Esophagus mucosa (tissue), 1 donor: ENCODE measurements around the gene NUP155. TPM values are rescaled to one million over a fixed set of nuclear protein-coding genes. Genes with fewer than 3 reads are reported as not detected.
"Not testable (repeated sequence)": the region's sequence is repeated elsewhere in the genome, so short reads cannot be mapped to it uniquely, and the experiment has no call there.

Experiments used
- ATAC-seq: fragments of 200-7000 bp; cut with Tn5 transposase; one replicate; pipeline ENCODE4 v1.9.1; 2020
- total RNA-seq: library from RNA; stranded (reverse); gene quantifications from one replicate; pipeline ENCODE4 v1.2.4, GENCODE V29; 2023
- donor health status: DM: yes; HTN: yes; CAD: no.

NUP155 gene
- total RNA-seq, 1 donor from 2014 or later, result 21.1 TPM

DNA sequence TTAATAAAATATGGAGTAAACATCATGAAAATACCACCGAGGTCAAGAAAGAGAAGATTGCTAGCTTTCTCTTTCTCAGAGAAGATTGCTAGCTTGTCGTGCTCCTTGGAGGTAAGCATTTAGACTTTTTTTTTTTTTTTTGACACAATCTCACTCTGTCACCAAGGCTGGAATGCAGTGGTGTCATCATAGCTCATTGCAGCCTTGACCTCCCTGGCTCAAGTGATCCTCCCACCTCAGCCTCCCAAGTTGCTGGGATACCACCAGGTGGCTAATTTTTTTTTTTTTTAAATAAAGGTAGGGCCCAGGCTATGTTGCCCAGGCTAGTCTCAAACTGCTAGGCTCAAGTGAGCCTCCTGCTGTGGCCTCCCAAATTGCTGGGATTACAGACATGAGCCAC is 95.4 kb downstream of the NUP155 start:
- ATAC-seq, result no peak

DNA sequence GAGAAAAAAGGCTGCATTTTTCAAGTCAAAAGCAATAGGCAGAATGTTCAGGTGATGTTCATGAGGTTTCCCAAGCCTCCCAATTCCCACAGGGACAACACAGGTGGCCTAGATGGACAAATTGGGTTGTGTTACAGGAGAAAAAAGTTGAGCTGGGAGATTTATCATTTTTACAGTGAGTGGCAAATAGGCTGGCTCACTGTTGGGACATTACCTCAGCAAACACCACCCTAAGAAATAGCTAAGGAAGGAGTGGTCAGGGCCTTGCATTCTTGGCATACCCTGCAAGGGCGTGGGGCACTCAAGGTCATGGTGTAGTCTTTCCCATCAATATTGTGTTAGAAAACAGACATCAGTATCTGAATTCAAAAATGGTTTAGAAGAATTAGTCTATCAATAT is 98.4 kb downstream of the NUP155 start:
- peak; percentile 60 for ATAC-seq

DNA sequence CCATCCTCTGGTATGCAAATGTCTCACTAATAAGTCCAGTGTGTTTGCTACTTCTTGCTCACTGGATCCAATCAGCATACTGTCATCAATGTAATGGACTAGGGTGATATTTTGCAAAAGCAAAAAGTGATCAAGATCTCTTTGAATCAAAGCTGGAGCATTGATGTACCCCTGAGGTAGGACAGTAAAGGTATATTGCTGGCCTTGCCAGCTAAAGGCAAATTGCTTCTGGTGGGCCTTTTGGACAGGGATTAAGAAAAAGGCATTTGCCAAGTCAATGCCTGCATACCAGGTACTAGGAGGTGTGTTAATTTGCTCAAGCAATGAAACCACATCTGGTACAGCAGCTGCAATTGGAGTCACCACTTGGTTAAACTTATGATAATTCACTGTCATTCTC is 102.8 kb downstream of the NUP155 start:
- not testable (repeated sequence) for ATAC-seq

DNA sequence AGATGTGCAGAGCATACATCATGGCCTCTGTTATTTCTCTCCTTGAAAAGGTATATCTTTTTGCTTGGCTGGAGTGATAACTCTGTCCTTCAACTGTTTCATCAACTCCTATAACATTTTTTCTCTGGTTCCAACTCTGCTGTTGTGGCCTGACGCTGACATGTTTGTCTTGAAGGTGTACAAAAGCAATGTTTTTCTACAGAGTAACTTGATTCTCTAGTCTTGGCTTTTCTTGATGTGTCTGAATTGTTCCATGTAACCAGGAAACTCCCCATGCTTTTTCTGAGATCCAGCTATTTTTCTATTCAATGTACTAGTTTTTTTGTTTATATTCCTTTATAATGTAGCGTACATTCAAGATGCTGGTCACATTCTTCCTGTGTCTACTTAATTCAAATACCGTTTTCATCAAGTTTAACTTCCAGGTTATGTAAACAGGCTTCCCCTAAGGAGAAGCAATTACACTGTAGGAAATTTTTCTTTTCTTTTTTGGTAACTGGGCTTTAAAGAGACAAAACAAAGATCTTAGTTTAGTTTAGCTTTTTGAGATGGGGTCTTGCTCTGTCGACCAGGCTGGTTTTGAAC is 115.0 kb downstream of the NUP155 start:
- ATAC-seq, result no peak

DNA sequence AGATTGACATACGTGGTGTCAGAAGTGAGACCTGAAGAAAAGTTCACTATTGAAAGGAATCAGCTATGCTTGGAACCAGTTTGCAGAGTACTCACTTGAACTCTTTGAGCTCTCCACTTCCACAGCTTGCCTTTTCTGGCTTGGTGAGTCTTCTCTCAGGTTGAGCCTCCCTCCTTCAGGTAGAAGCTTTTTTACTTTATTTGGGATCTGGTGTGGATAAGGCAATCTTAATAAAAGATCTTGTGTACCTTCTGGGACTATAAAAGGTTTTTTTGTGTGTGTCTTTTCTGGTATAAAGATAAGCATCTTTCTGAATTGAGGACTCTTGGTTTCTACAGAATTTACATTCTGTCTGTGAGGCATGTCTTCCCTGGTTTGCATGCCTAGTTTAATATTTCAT is 116.3 kb downstream of the NUP155 start:
- ATAC-seq, result no peak

DNA sequence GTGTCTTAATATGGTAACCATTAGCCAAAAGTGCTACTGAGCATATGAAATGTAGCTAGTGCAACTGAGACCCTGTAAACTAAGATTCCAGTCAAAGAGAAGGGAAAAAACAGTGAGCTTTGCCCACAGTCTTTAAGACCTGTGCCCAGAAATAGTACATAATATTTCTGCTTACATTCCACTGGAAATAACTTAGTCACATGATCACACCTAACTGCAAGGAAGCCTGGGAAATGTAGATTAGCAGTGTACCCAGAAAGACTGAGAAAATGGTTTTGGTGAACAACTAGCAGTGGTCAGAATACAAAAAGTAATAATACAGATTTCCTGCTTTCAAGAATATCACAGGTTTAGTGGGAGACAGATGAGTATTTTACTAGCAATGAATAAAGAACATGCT is 119.2 kb downstream of the NUP155 start:
- ATAC-seq, result no peak

DNA sequence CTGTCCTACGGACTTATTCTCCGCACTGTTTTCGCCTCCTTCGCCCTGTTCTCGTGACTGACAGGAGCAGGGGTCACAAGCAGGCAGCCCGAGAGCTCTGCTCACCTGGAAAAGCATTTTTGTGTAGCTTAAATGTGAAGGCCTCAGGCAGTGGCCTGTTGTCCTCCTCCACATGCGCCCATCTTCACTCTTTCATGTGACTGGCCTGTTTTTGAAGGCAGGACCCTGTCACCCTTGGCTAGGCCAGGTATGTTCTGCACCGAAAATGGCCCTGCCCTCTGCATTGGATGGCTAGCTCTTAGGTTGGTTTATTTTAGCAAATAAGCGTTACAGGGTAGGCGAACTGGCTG is 121.1 kb downstream of the NUP155 start:
- ATAC-seq, result no peak

DNA sequence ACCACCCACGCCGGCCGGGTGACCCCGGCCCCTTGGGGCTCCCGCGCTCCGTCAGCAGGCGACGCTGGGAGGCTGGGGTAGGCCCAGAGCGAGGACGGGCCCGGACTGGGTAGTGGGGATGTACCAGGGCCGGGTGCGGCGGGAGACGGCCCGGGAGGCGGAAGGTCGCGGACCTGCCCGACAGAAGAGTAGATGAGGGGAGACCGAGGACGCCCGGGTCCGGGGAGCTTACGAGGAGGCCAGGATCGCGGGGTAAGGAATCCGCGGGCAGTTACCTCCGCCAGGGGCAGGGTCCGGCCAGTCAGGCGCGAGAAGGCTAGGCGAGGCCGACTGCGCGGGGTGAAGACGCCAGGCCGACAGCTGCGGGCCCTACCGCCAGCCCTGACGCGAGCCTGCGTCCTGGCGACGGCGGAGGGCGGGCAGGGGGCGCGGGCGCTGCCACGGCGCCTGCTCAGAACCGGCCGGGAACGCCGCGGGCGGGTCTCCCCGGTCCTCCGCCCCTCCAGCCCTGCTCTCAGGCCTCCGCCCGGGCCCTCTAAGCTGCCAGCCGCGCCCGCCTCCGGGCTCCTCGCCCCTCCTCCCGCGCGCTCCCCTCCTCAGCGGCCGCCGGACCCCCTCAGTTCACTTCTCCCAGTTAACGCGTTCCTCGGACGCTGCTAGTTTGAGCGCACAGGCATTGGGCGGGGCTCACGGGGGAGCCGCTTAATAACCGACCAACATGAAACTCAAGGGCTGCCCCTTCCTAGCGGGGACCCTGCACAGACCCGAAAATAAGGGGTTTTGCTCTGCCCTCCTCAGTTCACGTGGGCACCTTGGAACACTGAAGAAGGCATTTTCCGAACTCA is 121.7 kb downstream of the NUP155 start, which contains the start of gene CPLANE1:
Gene CPLANE1 (minus strand): TSS at position 407 of the 845 bp plus-strand sequence. CDS start 1,678 bp downstream, outside the sequence.
- peak; percentile 88 for ATAC-seq

DNA sequence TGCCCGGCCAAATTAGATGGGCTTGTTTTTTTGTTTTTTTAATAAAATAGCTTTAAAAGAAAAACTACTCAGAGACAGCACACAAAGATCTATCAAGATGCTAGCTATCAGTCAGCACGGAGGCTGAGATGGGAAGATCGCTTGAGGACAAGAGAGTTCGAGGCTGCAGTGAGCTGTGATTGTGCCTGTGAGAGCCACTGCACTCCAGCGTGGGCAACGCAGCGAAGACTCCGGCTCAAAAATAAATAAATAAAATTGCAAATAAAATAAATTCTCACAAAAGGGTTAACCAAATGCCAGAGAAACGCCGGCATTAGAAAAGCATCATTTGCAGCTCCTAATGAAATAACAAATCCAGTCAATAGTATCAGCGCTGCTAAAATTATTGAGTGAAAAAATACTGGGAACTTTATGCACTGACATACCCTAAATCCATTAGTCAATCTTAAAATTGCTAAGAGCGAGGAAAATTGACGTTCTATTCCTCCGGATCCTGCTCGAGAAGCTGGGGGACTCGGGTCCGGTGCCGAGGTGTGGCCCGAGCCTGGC is 122.4 kb downstream of the NUP155 start:
- no peak for ATAC-seq

DNA sequence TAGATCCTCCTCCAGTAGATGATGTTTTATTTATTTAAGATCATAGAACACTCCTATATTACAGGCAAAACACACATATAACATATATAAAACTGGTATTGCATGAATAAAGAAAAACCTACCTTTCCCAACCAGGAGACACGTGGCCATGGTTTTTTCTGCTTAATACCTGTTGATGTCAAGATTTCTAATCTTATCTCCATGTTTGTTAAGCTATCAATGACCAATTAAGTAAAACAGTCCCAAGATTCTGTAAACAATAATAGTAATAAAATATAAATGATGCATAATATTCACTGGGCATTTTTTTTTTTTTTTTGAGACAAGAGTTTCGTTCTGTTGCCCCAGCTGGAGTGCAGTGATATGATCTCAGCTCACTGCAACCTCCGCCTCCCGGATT is 123.4 kb downstream of the NUP155 start:
- ATAC-seq, result no peak

DNA sequence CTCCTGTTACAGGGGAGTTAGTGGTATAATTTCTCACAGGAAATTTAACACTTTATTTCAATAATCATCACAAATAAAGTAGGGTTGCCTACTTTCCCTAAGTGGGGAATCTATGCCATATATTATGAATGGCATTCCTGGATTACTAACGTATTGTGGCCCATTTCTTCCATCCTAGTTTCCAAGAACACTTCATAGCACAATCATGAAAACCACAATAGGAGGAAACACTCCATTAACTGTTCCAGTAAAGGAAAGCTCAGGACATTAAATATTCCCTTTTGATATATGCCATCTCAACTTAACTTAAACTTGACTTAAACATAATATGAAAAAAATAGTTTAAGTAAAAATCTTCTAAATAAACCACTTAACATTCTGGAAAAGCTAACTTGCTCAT is 123.9 kb downstream of the NUP155 start:
- ATAC-seq, result no peak

Other genes with a start within 250 kb of the NUP155 start
- 5.7 TPM for gene CPLANE1, start 121.7 kb downstream of the NUP155 start, total RNA-seq
- gene WDR70, start 8.2 kb upstream of the NUP155 start, total RNA-seq, result 24.7 TPM